ENCODE results near the gene NEURL1.
"Not testable (repeated sequence)": the region's sequence is repeated elsewhere in the genome, so short reads cannot be mapped to it uniquely, and the experiment has no call there.

The NEURL1 gene

GRCh38 chr10:103632247-103632642, 138.7 kb downstream of the NEURL1 start:
- WGBS, 2 experiments (ENCODE audit: insufficient coverage in 2 of 2): 83 to 96% methylated on average over 6 to 7 of the region's 7 CpGs
- H3K27ac ChIP-seq (ENCODE audit: low read depth, low read length, severe bottlenecking): no peak overlapping the region
- H3K9me3 ChIP-seq (ENCODE audit: control insufficient read depth, low read length): no peaks in the 10 kb centered on the region
- peaks cover 45% of the 10 kb centered on the region for H3K36me3 ChIP-seq (ENCODE audit: control insufficient read depth, insufficient read depth, low read length)
- no peaks in the 10 kb centered on the region for H3K4me1 ChIP-seq (ENCODE audit: control insufficient read depth, insufficient read depth, low read length, poor library complexity, severe bottlenecking)
- no peak overlapping the region for H3K4me3 ChIP-seq (ENCODE audit: extremely low read depth, insufficient read depth, low read length, poor library complexity, severe bottlenecking)

GRCh38 chr10:103632871-103633270, 139.4 kb downstream of the NEURL1 start:
- not testable (repeated sequence) for H3K4me1 ChIP-seq (ENCODE audit: control insufficient read depth, insufficient read depth, low read length, poor library complexity, severe bottlenecking); H3K27ac ChIP-seq (ENCODE audit: low read depth, low read length, severe bottlenecking); H3K9me3 ChIP-seq (ENCODE audit: control insufficient read depth, low read length); H3K4me3 ChIP-seq (ENCODE audit: extremely low read depth, insufficient read depth, low read length, poor library complexity, severe bottlenecking)
- 94 to 100% methylated on average over 2 to 4 of the region's 6 CpGs for WGBS, 2 experiments (ENCODE audit: insufficient coverage in 2 of 2)
- peaks cover 41% of the 10 kb centered on the region for H3K36me3 ChIP-seq (ENCODE audit: control insufficient read depth, insufficient read depth, low read length)

- Histone ChIP-seq H3K4me3 (ENCODE audit: extremely low read depth, insufficient read depth, low read length, poor library complexity, severe bottlenecking) (no peak overlapping the region), H3K27ac (ENCODE audit: low read depth, low read length, severe bottlenecking) (no peak overlapping the region), H3K36me3 (ENCODE audit: control insufficient read depth, insufficient read depth, low read length) (peaks cover 45% of the 10 kb centered on the region), H3K4me1 (ENCODE audit: control insufficient read depth, insufficient read depth, low read length, poor library complexity, severe bottlenecking) (no peaks in the 10 kb centered on the region), H3K9me3 (ENCODE audit: control insufficient read depth, low read length) (no peaks in the 10 kb centered on the region)
- 94 to 96% methylated on average over 4 of the region's 7 CpGs for WGBS, 2 experiments (ENCODE audit: insufficient coverage in 2 of 2)
Observed at GRCh38 chr10:103633846-103634245, 140.3 kb downstream of the NEURL1 start.

- H3K36me3 ChIP-seq (ENCODE audit: control insufficient read depth, insufficient read depth, low read length): peaks cover 42% of the 10 kb centered on the region
- no peaks in the 10 kb centered on the region for H3K4me1 ChIP-seq (ENCODE audit: control insufficient read depth, insufficient read depth, low read length, poor library complexity, severe bottlenecking)
Observed at GRCh38 chr10:103635580-103635979, 142.1 kb downstream of the NEURL1 start.

GRCh38 chr10:103636492-103636891, 143.0 kb downstream of the NEURL1 start:
- WGBS, 2 experiments (ENCODE audit: insufficient coverage in 2 of 2): 62 to 70% methylated on average over 4 of the region's 5 CpGs
- Histone ChIP-seq H3K4me1 (ENCODE audit: control insufficient read depth, insufficient read depth, low read length, poor library complexity, severe bottlenecking) (no peaks in the 10 kb centered on the region), H3K9me3 (ENCODE audit: control insufficient read depth, low read length) (no peaks in the 10 kb centered on the region), H3K27ac (ENCODE audit: low read depth, low read length, severe bottlenecking) (no peak overlapping the region), H3K4me3 (ENCODE audit: extremely low read depth, insufficient read depth, low read length, poor library complexity, severe bottlenecking) (no peak overlapping the region), H3K36me3 (ENCODE audit: control insufficient read depth, insufficient read depth, low read length) (peaks cover 47% of the 10 kb centered on the region)

More at GRCh38 chr10:103635580-103635979, 142.1 kb downstream of the NEURL1 start:
- 81 to 87% methylated on average over 3 to 5 of the region's 5 CpGs for WGBS, 2 experiments (ENCODE audit: insufficient coverage in 2 of 2)
- Histone ChIP-seq H3K9me3 (ENCODE audit: control insufficient read depth, low read length) (no peaks in the 10 kb centered on the region), H3K4me3 (ENCODE audit: extremely low read depth, insufficient read depth, low read length, poor library complexity, severe bottlenecking) (no peak overlapping the region), H3K27ac (ENCODE audit: low read depth, low read length, severe bottlenecking) (no peak overlapping the region)

GRCh38 chr10:103637011-103637410, 143.5 kb downstream of the NEURL1 start:
- 85 to 92% methylated on average over 7 to 9 of the region's 10 CpGs for WGBS, 2 experiments (ENCODE audit: insufficient coverage in 2 of 2)
- Histone ChIP-seq H3K4me3 (ENCODE audit: extremely low read depth, insufficient read depth, low read length, poor library complexity, severe bottlenecking) (no peak overlapping the region), H3K4me1 (ENCODE audit: control insufficient read depth, insufficient read depth, low read length, poor library complexity, severe bottlenecking) (no peaks in the 10 kb centered on the region), H3K9me3 (ENCODE audit: control insufficient read depth, low read length) (no peaks in the 10 kb centered on the region), H3K27ac (ENCODE audit: low read depth, low read length, severe bottlenecking) (peak overlapping the region; percentile 23), H3K36me3 (ENCODE audit: control insufficient read depth, insufficient read depth, low read length) (peaks cover 42% of the 10 kb centered on the region)

GRCh38 chr10:103637927-103638557, 144.5 kb downstream of the NEURL1 start:
- peaks cover 4% of the 10 kb centered on the region for H3K4me1 ChIP-seq (ENCODE audit: control insufficient read depth, insufficient read depth, low read length, poor library complexity, severe bottlenecking)
- WGBS, 2 experiments (ENCODE audit: insufficient coverage in 2 of 2): 88 to 90% methylated on average over 14 to 17 of the region's 19 CpGs
- H3K4me3 ChIP-seq (ENCODE audit: extremely low read depth, insufficient read depth, low read length, poor library complexity, severe bottlenecking): no peak overlapping the region
- H3K36me3 ChIP-seq (ENCODE audit: control insufficient read depth, insufficient read depth, low read length): peaks cover 44% of the 10 kb centered on the region
- H3K9me3 ChIP-seq (ENCODE audit: control insufficient read depth, low read length): no peaks in the 10 kb centered on the region
- no peak overlapping the region for H3K27ac ChIP-seq (ENCODE audit: low read depth, low read length, severe bottlenecking)

GRCh38 chr10:103638948-103639347, 145.4 kb downstream of the NEURL1 start:
- H3K27ac ChIP-seq (ENCODE audit: low read depth, low read length, severe bottlenecking): no peak overlapping the region
- peaks cover 7% of the 10 kb centered on the region for H3K4me1 ChIP-seq (ENCODE audit: control insufficient read depth, insufficient read depth, low read length, poor library complexity, severe bottlenecking)
- H3K9me3 ChIP-seq (ENCODE audit: control insufficient read depth, low read length): no peaks in the 10 kb centered on the region
- 94 to 96% methylated on average over 8 of the region's 8 CpGs for WGBS, 2 experiments (ENCODE audit: insufficient coverage in 2 of 2)
- H3K4me3 ChIP-seq (ENCODE audit: extremely low read depth, insufficient read depth, low read length, poor library complexity, severe bottlenecking): no peak overlapping the region
- peaks cover 46% of the 10 kb centered on the region for H3K36me3 ChIP-seq (ENCODE audit: control insufficient read depth, insufficient read depth, low read length)

GRCh38 chr10:103640436-103641181, 147.1 kb downstream of the NEURL1 start:
- WGBS, 2 experiments (ENCODE audit: insufficient coverage in 2 of 2): 90 to 93% methylated on average over 11 of the region's 11 CpGs
- peaks cover 43% of the 10 kb centered on the region for H3K36me3 ChIP-seq (ENCODE audit: control insufficient read depth, insufficient read depth, low read length)
- peaks cover 14% of the 10 kb centered on the region for H3K4me1 ChIP-seq (ENCODE audit: control insufficient read depth, insufficient read depth, low read length, poor library complexity, severe bottlenecking)
- H3K27ac ChIP-seq (ENCODE audit: low read depth, low read length, severe bottlenecking): no peak overlapping the region
- H3K4me3 ChIP-seq (ENCODE audit: extremely low read depth, insufficient read depth, low read length, poor library complexity, severe bottlenecking): no peak overlapping the region
- no peaks in the 10 kb centered on the region for H3K9me3 ChIP-seq (ENCODE audit: control insufficient read depth, low read length)

GRCh38 chr10:103641326-103641725, 147.8 kb downstream of the NEURL1 start:
- no peak overlapping the region for H3K27ac ChIP-seq (ENCODE audit: low read depth, low read length, severe bottlenecking)
- WGBS, 2 experiments (ENCODE audit: insufficient coverage in 2 of 2): 83 to 95% methylated on average over 3 of the region's 4 CpGs
- no peaks in the 10 kb centered on the region for H3K9me3 ChIP-seq (ENCODE audit: control insufficient read depth, low read length)
- H3K36me3 ChIP-seq (ENCODE audit: control insufficient read depth, insufficient read depth, low read length): peaks cover 43% of the 10 kb centered on the region
- H3K4me1 ChIP-seq (ENCODE audit: control insufficient read depth, insufficient read depth, low read length, poor library complexity, severe bottlenecking): peaks cover 21% of the 10 kb centered on the region
- H3K4me3 ChIP-seq (ENCODE audit: extremely low read depth, insufficient read depth, low read length, poor library complexity, severe bottlenecking): no peak overlapping the region
